ENCODE results near the gene FBLL1.
"Not testable (repeated sequence)": the region's sequence is repeated elsewhere in the genome, so short reads cannot be mapped to it uniquely, and the experiment has no call there.

Gene FBLL1

GRCh38 chr5:168531191-168531590 is 2.1 kb downstream of the FBLL1 start:
- H3K4me3 Mint-ChIP-seq = no peak overlapping the region
- H3K27ac Mint-ChIP-seq = no peak overlapping the region
- ATAC-seq (no peak), DNase-seq (no peak)
- peaks cover 45% of the 10 kb centered on the region for H3K27me3 Mint-ChIP-seq
- no peaks in the 10 kb centered on the region for H3K9me3 Mint-ChIP-seq
- H3K4me1 Mint-ChIP-seq = peaks cover 9% of the 10 kb centered on the region
- peaks cover 2% of the 10 kb centered on the region for H3K36me3 Mint-ChIP-seq (ENCODE audit: low read depth)

GRCh38 chr5:168531987-168532864 is 3.1 kb downstream of the FBLL1 start:
- ATAC-seq (no peak), DNase-seq (no peak)
- Mint-ChIP-seq H3K27ac (no peak overlapping the region), H3K4me3 (no peak overlapping the region), H3K27me3 (peaks cover 45% of the 10 kb centered on the region), H3K9me3 (no peaks in the 10 kb centered on the region), H3K36me3 (ENCODE audit: low read depth) (peaks cover 2% of the 10 kb centered on the region), H3K4me1 (peaks cover 9% of the 10 kb centered on the region)

GRCh38 chr5:168534351-168534750 is 5.2 kb downstream of the FBLL1 start:
- peaks cover 35% of the 10 kb centered on the region for H3K27me3 Mint-ChIP-seq
- H3K9me3 Mint-ChIP-seq; H3K36me3 Mint-ChIP-seq (ENCODE audit: low read depth); H3K27ac Mint-ChIP-seq; H3K4me1 Mint-ChIP-seq; DNase-seq; ATAC-seq; H3K4me3 Mint-ChIP-seq: not testable (repeated sequence)

GRCh38 chr5:168537176-168537575 is 8.1 kb downstream of the FBLL1 start:
- Mint-ChIP-seq H3K27me3 (peaks cover 11% of the 10 kb centered on the region), H3K36me3 (ENCODE audit: low read depth) (no peaks in the 10 kb centered on the region), H3K4me3 (no peak overlapping the region), H3K27ac (no peak overlapping the region), H3K9me3 (no peaks in the 10 kb centered on the region), H3K4me1 (no peaks in the 10 kb centered on the region)
- DNase-seq (no peak), ATAC-seq (no peak)

GRCh38 chr5:168549554-168549953 is 20.4 kb downstream of the FBLL1 start:
- no peak overlapping the region for H3K27ac Mint-ChIP-seq

GRCh38 chr5:168550656-168551055 is 21.6 kb downstream of the FBLL1 start:
- Mint-ChIP-seq H3K4me1 (no peaks in the 10 kb centered on the region), H3K36me3 (ENCODE audit: low read depth) (peaks cover 74% of the 10 kb centered on the region), H3K4me3 (no peak overlapping the region), H3K9me3 (no peaks in the 10 kb centered on the region), H3K27me3 (no peaks in the 10 kb centered on the region), H3K27ac (no peak overlapping the region)
- ATAC-seq = no peak
- DNase-seq = no peak

More at GRCh38 chr5:168549554-168549953, 20.4 kb downstream of the FBLL1 start:
- no peak overlapping the region for H3K4me3 Mint-ChIP-seq
- H3K9me3 Mint-ChIP-seq = peaks cover 5% of the 10 kb centered on the region
- DNase-seq (no peak), ATAC-seq (no peak)
- no peaks in the 10 kb centered on the region for H3K27me3 Mint-ChIP-seq
- peaks cover 68% of the 10 kb centered on the region for H3K36me3 Mint-ChIP-seq (ENCODE audit: low read depth)
- no peaks in the 10 kb centered on the region for H3K4me1 Mint-ChIP-seq

- Mint-ChIP-seq H3K27ac (no peak overlapping the region), H3K9me3 (no peaks in the 10 kb centered on the region), H3K4me3 (no peak overlapping the region), H3K36me3 (ENCODE audit: low read depth) (peaks cover 78% of the 10 kb centered on the region), H3K27me3 (no peaks in the 10 kb centered on the region), H3K4me1 (no peaks in the 10 kb centered on the region)
- DNase-seq = no peak
- no peak for ATAC-seq
Observed at GRCh38 chr5:168552146-168552545, 23.0 kb downstream of the FBLL1 start.

GRCh38 chr5:168553377-168554130 is 24.4 kb downstream of the FBLL1 start:
- no peak for ATAC-seq
- Mint-ChIP-seq H3K27ac (no peak overlapping the region), H3K36me3 (ENCODE audit: low read depth) (peaks cover 69% of the 10 kb centered on the region), H3K27me3 (no peaks in the 10 kb centered on the region), H3K4me3 (no peak overlapping the region), H3K9me3 (no peaks in the 10 kb centered on the region), H3K4me1 (no peaks in the 10 kb centered on the region)
- no peak for DNase-seq

GRCh38 chr5:168557389-168557788 is 28.3 kb downstream of the FBLL1 start:
- Mint-ChIP-seq H3K4me1 (no peaks in the 10 kb centered on the region), H3K27me3 (no peaks in the 10 kb centered on the region), H3K4me3 (no peak overlapping the region), H3K27ac (no peak overlapping the region), H3K36me3 (ENCODE audit: low read depth) (peaks cover 70% of the 10 kb centered on the region), H3K9me3 (no peaks in the 10 kb centered on the region)
- DNase-seq = no peak
- ATAC-seq = no peak

GRCh38 chr5:168562279-168562678 is 33.2 kb downstream of the FBLL1 start:
- Mint-ChIP-seq H3K4me1 (no peaks in the 10 kb centered on the region), H3K27ac (no peak overlapping the region), H3K36me3 (ENCODE audit: low read depth) (peaks cover 39% of the 10 kb centered on the region), H3K4me3 (no peak overlapping the region), H3K27me3 (no peaks in the 10 kb centered on the region), H3K9me3 (no peaks in the 10 kb centered on the region)
- ATAC-seq = no peak
- no peak for DNase-seq

- DNase-seq (no peak), ATAC-seq (no peak)
- H3K36me3 Mint-ChIP-seq (ENCODE audit: low read depth) = peaks cover 40% of the 10 kb centered on the region
- no peaks in the 10 kb centered on the region for H3K27me3 Mint-ChIP-seq
- H3K4me3 Mint-ChIP-seq = no peak overlapping the region
- H3K27ac Mint-ChIP-seq = no peak overlapping the region
- peaks cover 2% of the 10 kb centered on the region for H3K4me1 Mint-ChIP-seq
- H3K9me3 Mint-ChIP-seq = no peaks in the 10 kb centered on the region
Observed at GRCh38 chr5:168563959-168564358, 34.9 kb downstream of the FBLL1 start.

GRCh38 chr5:168568738-168569137 is 39.6 kb downstream of the FBLL1 start:
- Mint-ChIP-seq H3K9me3 (no peaks in the 10 kb centered on the region), H3K4me1 (peaks cover 13% of the 10 kb centered on the region), H3K36me3 (ENCODE audit: low read depth) (peaks cover 38% of the 10 kb centered on the region), H3K27ac (no peak overlapping the region), H3K4me3 (no peak overlapping the region), H3K27me3 (no peaks in the 10 kb centered on the region)
- ATAC-seq = no peak
- DNase-seq = no peak

GRCh38 chr5:168570490-168571328 is 41.6 kb downstream of the FBLL1 start:
- Mint-ChIP-seq H3K4me1 (peaks cover 19% of the 10 kb centered on the region), H3K9me3 (no peaks in the 10 kb centered on the region), H3K27ac (no peak overlapping the region), H3K36me3 (ENCODE audit: low read depth) (peaks cover 51% of the 10 kb centered on the region), H3K27me3 (no peaks in the 10 kb centered on the region), H3K4me3 (no peak overlapping the region)
- DNase-seq (no peak), ATAC-seq (no peak)

GRCh38 chr5:168573663-168574062 is 44.6 kb downstream of the FBLL1 start:
- ATAC-seq, H3K9me3 Mint-ChIP-seq, H3K27ac Mint-ChIP-seq, H3K27me3 Mint-ChIP-seq, H3K4me3 Mint-ChIP-seq, DNase-seq: not testable (repeated sequence)
- peaks cover 35% of the 10 kb centered on the region for H3K4me1 Mint-ChIP-seq
- peaks cover 45% of the 10 kb centered on the region for H3K36me3 Mint-ChIP-seq (ENCODE audit: low read depth)

All from activated naive CD8-positive, alpha-beta T cell treated with anti-CD3 and anti-CD28 coated beads, Interleukin-2, amount 50 U/mL, for 24 hours (primary cell).